NCI-H446 (cell line): ENCODE data around the gene FBXW8.

Experiments used
- DNase-seq, 2 experiments: peaks; one replicate each; lab custom pipeline; 2025; lab: John Stamatoyannopoulos, UW

The FBXW8 gene

GRCh38 chr12:116955382-116956021 is 44.8 kb downstream of the FBXW8 start:
- no peak for DNase-seq

DNA sequence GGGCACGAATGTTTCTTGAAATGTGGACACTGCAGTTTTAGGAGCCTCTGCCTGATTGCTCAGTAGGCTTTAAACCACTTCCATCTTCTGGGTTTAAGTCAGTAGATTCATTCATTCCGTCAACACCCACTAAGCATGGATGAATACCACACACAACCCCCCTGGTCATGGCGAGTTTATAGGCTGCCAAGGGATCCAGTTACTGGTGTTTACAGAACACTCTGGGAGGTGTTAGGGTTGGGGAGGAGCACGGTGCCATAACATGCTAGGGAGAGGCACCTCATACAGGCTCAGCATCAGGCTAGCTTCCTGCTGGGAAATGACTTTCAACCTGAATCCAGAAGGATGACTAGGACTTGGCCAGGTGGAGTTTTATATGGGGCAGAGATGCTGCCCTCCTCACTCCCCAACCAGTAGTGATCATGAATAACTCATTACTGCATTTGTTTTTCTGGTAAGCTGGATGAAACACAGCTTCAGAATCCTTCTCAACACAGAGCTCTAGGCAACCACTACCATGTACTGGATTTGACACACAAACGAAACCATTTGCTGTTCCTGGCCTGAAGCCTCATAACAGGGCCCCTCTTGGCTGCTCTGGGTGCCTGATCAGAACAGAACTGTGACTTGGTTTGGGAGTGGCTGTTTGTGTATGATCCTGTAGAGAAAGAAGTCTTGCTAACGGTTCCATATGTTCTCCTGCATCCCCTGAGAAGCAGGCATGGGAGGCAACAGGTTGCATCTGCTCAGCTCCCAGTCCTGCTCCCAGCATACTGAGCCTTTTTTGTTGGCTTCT is 47.9 kb downstream of the FBXW8 start:
- peak in 1 of 2 experiments; percentile 53 for DNase-seq

- DNase-seq, result no peak
These were observed 48.4 kb downstream of the FBXW8 start for GRCh38 chr12:116959198-116959460.

DNA sequence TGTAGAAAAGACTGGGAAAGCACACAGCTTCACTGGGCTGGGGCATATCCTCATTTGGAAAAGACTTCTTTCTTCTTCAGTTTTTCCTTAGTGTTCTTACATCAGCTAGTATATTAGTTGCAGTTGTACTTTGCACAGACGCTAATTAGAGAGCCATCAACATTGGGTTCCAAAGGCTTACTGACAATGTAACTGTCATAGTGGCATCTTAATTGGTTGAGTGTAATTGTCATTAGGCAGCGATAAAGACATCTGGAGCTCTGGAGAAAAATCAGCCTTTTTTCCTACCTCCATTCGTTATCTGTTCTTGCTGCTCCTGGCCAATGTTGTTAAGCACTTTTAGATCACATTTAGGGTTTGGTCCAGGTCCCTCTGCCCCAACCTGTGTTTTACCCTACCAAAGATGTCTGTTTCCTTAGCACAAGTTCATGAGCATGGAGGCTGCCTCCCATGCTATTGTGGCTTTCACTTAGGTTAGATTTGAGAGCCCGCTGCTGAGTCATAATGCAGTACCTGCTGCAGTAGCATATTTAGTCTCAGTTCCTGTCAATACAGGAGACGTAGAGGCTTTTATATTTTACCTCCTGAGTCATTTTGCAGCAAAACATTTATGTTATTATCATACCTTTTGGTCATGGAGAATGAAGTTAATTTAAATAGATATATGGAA is 49.2 kb downstream of the FBXW8 start:
- DNase-seq, result no peak

GRCh38 chr12:116962197-116962596 is 51.4 kb downstream of the FBXW8 start:
- no peak for DNase-seq

DNA sequence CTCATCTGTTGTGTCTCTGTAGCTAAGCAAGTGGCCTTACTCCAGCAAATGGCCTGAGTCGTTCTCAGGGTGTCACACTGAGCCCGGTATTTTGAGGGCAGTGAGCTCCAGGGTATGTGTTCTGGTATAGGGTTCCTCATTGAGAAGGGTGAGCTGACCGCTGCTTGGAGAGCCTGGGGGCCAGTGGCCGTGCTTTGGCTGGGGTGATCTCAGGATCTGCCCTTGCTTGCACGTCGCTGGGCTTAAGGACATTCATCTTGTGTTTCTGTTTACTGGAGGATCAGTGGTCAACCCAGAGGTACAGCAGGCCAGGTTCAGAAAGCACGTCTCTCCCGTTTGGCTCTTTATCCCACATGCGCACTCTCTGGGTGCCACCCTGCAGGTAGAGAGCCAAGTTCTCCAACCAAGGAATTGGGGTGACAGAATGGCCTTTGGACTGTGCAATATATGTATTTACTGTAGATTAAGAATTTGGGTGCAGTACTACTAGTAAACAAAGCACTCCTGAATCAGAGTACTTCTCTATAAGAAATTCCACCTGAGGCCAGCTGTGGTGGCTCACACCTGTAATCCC is 52.1 kb downstream of the FBXW8 start:
- DNase-seq, result no peak

- DNase-seq, result peak; percentile 6 to 51
These were observed 53.6 kb downstream of the FBXW8 start for GRCh38 chr12:116964054-116965050.

- no peak for DNase-seq
These were observed 58.2 kb downstream of the FBXW8 start for GRCh38 chr12:116968986-116969385.

GRCh38 chr12:116969615-116970585 is 59.1 kb downstream of the FBXW8 start:
- peak; percentile 89 to 96 for DNase-seq

DNA sequence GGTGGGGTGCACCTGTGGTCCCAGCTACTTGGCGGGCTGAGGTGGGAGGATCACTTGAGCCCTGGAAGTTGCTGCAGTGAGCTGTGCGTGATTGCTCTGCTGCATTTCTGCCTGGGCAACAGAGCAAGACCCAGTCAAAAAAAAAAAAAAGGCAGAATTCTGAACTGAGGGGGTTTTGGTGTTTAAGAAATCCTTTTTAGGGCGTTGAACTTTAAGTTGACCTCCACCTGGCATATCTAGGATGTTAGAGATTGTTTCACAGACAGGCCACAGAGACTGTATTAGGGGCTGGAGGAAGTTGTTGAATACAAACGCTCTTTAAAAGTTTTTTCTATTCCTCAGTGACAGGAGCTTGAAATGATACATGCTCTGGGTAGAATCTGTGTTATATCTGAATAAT is 60.5 kb downstream of the FBXW8 start:
- DNase-seq, result no peak

DNA sequence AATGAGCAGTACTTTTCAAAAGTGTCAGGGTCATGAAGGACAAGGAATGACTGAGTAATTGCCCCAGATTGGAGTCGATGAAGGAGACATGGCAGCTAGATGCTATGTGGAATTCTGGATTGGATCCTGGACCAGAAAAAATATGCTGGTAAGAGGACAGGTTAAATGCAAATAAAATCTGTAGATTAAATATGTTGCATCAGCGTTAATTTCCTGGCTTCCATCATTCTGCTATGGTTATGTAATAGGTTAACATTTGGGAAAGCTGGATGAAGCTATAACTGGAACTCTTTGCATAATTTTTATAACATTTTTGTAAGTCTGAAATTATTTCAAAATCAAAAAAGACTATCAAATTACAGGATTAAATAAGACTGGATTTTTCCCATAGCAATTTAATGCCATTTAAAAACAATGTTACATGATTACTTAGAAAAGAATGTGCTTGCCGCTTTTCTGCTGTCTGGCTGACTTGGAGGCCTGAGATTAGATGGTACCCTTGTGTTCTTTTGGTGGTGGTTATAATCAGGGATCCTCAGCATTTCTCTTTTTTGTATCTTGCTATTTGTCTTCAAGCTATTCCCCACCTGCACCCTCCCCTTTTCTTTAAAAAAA is 65.1 kb downstream of the FBXW8 start:
- DNase-seq, result no peak

DNA sequence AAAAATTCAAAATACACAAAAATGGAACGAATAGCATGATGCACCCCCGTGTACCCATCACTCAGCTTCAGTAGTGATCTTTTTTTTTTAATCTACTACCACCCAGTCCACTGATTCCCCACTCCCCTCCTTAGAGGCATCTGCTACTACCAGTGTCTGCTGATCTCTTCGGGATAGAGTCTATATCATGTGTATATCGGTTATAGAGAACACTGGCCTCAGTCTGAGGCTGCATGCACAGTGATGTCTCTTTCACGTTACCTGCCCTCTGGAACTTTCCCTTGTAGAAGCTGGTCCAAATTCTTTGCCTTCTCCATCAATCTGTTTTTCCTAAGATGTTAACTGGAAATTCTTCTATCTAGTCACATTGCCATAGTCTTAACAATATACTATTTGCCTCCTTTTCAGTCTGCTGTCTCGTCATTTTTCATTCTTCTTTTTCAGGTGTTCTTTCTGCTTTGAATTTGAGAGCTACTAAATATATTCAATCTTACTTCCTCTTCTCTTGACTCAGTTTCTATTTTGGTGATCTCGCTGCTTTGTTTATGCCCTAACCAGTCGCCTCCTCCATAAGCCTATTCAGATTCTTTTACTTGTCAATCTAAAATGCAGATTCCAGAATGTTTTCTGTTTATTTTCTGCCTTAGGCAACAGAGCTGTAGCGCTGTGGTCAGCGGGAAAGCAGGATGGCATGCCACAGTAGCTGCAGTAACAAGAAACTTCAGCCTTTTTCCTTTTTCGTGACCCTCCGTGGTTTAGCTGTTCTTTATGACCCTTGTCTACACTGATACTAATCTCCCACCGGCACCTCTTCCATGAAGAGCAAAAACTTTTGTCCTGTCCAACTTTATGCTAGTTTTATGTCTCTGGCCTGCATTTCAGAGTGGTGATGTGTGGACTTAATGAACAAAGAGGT is 67.0 kb downstream of the FBXW8 start:
- no peak for DNase-seq

- no peak for DNase-seq
These were observed 68.2 kb downstream of the FBXW8 start for GRCh38 chr12:116978791-116979508.

DNA sequence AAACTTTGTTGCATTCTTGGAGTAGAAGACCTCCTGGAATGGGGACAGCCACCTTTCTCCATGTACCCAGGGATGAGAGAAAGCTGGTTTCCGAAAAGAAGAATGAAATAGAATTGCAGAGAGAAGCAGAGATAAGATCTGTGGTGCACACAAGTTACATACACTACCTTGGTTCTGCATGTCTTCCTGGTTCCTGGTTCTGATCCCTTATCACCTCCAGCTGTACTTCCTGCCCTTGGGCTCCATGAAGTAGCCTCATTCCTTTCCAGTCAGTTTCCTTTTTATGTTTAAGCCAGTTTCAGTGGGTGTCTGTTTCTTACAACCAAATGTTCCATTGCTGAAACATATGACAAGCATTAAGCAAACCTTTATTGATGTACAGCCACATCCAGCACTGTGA is 69.3 kb downstream of the FBXW8 start:
- no peak for DNase-seq

GRCh38 chr12:116982791-116983411 is 72.2 kb downstream of the FBXW8 start:
- DNase-seq, result no peak

- no peak for DNase-seq
These were observed 73.3 kb downstream of the FBXW8 start for GRCh38 chr12:116984098-116984497.

GRCh38 chr12:116990329-116990728 is 79.6 kb downstream of the FBXW8 start:
- no peak for DNase-seq
